B cell (primary cell): ENCODE measurements around the gene KLHL33. TPM values are rescaled to one million over a fixed set of nuclear protein-coding genes. Genes with fewer than 3 reads are reported as not detected.
A peak's percentile ranks its signal among the peaks of the same experiment; 100 is the strongest.

ENCODE experiments used
- ATAC-seq: fragments of 200-7000 bp; cut with Tn5 transposase; one replicate; pipeline ENCODE4 v1.10.0; 2021; ENCODE audit warnings: low read depth, mild to moderate bottlenecking, moderate number of reproducible peaks, moderate library complexity
- CTCF ChIA-PET: fragments of 350-600 bp; sonication (Branson Sonifier 250); formaldehyde crosslinking; loops from one replicate; lab custom pipeline; 2021; ENCODE audit warnings: antibody characterized with exemption, inconsistent platforms; lab: Charles Lee
- POLR2A ChIA-PET: fragments of 350-600 bp; sonication (Branson Sonifier 250); formaldehyde crosslinking; loops from one replicate; lab custom pipeline; 2021; ENCODE audit warnings: antibody characterized with exemption; lab: Charles Lee
- DNase-seq: peaks from one replicate; pipeline ENCODE4 v3.0.0; 2013
- H2AFZ ChIP-seq: 2 replicates; pipeline ENCODE4 v1.6.1; 2012; ENCODE audit warnings: mild to moderate bottlenecking, low read depth, low read length; ENCODE audit not compliant: insufficient read depth, poor library complexity, severe bottlenecking
- H3K27ac ChIP-seq, 2 donors: 1 replicate in 1 of 2; 2 replicates in 1 of 2; pipeline ENCODE4 v1.5.1; 2012 to 2013; ENCODE audit warnings: low read length in 2 of 2, mild to moderate bottlenecking in 2 of 2, moderate library complexity in 1 of 2
- H3K27me3 ChIP-seq, 4 experiments: fragments of 200-600 bp in 1 of 4; sonication (generic) in 1 of 4; replicated peaks in 1 of 4; 1 replicate in 2 of 4; 2 replicates in 2 of 4; pipeline versions ENCODE4 v1.6.1 to v1.7.0; 2013 to 2016; ENCODE audit warnings: low read length in 3 of 4, mild to moderate bottlenecking in 2 of 4, mixed read lengths in 1 of 4, moderate library complexity in 1 of 4; ENCODE audit not compliant: insufficient read depth in 4 of 4, control insufficient read depth in 3 of 4; ENCODE audit errors: control extremely low read depth in 1 of 4
- H3K36me3 ChIP-seq, 2 experiments: replicated peaks in 1 of 2; 1 replicate in 1 of 2; 2 replicates in 1 of 2; pipeline versions ENCODE4 v1.6.1 to v1.7.1; 2013; ENCODE audit warnings: low read length in 1 of 2; ENCODE audit not compliant: insufficient read depth in 2 of 2, control insufficient read depth in 1 of 2; ENCODE audit errors: control extremely low read depth in 1 of 2, extremely low read depth in 1 of 2
- H3K4me1 ChIP-seq, 2 donors: fragments of 200-600 bp in 1 of 2; sonication (generic) in 1 of 2; 1 replicate in 1 of 2; 2 replicates in 1 of 2; pipeline versions ENCODE4 v1.5.1 to v1.6.1; 2013 to 2017; ENCODE audit warnings: low read length in 2 of 2; ENCODE audit not compliant: control insufficient read depth in 2 of 2, insufficient read depth in 2 of 2
- H3K4me2 ChIP-seq: replicated peaks from 2 replicates; pipeline ENCODE3; 2012; ENCODE audit warnings: mild to moderate bottlenecking, low read depth, low read length; ENCODE audit not compliant: poor library complexity, severe bottlenecking
- H3K4me3 ChIP-seq, 5 experiments: fragments of 200-600 bp in 1 of 5; sonication (generic) in 1 of 5; 1 replicate in 3 of 5; 2 replicates in 2 of 5; pipeline versions ENCODE4 v1.5.1 to v1.7.0; 2011 to 2016; ENCODE audit warnings: low read length in 4 of 5, mild to moderate bottlenecking in 4 of 5, low read depth in 2 of 5, control low read depth in 1 of 5, moderate library complexity in 1 of 5; ENCODE audit not compliant: insufficient read depth in 1 of 5; ENCODE audit errors: control extremely low read depth in 1 of 5, extremely low read depth in 1 of 5
- H3K79me2 ChIP-seq: fragments of 200-600 bp; sonication (generic); one replicate; pipeline ENCODE4 v1.6.0; 2016; ENCODE audit warnings: low read length; ENCODE audit not compliant: control insufficient read depth, insufficient read depth
- H3K9ac ChIP-seq: fragments of 200-600 bp; sonication (generic); 2 replicates; pipeline ENCODE4 v1.6.1; 2017; ENCODE audit warnings: mild to moderate bottlenecking, low read length, moderate library complexity
- H3K9me3 ChIP-seq, 3 donors: one replicate each; pipeline versions ENCODE4 v1.6.1 to v1.7.1; 2013; ENCODE audit warnings: low read length in 2 of 3; ENCODE audit not compliant: control insufficient read depth in 2 of 3, insufficient read depth in 1 of 3; ENCODE audit errors: control extremely low read depth in 1 of 3
- H4K20me1 ChIP-seq: 2 replicates; pipeline ENCODE4 v1.6.0; 2012; ENCODE audit warnings: mild to moderate bottlenecking, low read length; ENCODE audit not compliant: insufficient read depth, control insufficient read depth, poor library complexity, severe bottlenecking
- H3K27ac Mint-ChIP-seq: one replicate; pipeline ENCODE4 v1.8.0; 2021; ENCODE audit warnings: mixed read lengths
- H3K27me3 Mint-ChIP-seq: one replicate; pipeline ENCODE4 v1.8.0; 2021; ENCODE audit warnings: mixed read lengths
- H3K4me1 Mint-ChIP-seq: one replicate; pipeline ENCODE4 v1.8.0; 2021; ENCODE audit warnings: mixed read lengths
- H3K4me3 Mint-ChIP-seq: one replicate; pipeline ENCODE4 v1.8.0; 2021; ENCODE audit warnings: mixed read lengths
- H3K9me3 Mint-ChIP-seq: one replicate; pipeline ENCODE4 v1.8.0; 2022; ENCODE audit warnings: mixed read lengths; ENCODE audit not compliant: insufficient read depth
- EZH2 ChIP-seq: IDR thresholded peaks from 2 replicates; pipeline ENCODE4 v1.6.1; 2012; ENCODE audit warnings: borderline replicate concordance, low read depth, mild to moderate bottlenecking, moderate library complexity, low read length; ENCODE audit not compliant: insufficient read depth, poor library complexity, severe bottlenecking
- WGBS: methylation state at CpG from one replicate; pipeline ENCODE4 v1.1.5; 2013; ENCODE audit warnings: missing lambda C conversion rate; ENCODE audit not compliant: insufficient coverage; 5-methylcytosine and 5-hydroxymethylcytosine counted together
- intact Hi-C: fragments of 100-400 bp; cut with micrococcal nuclease; formaldehyde crosslinking; loops from one replicate; pipeline ENCODE4 v1.10.0; 2022
- polyA plus RNA-seq: library from polyadenylated mRNA; depleted of rRNA; stranded (reverse); fragments of >200 nt; gene quantifications from 2 replicates; pipeline ENCODE4 v1.2.3, GENCODE V29; 2012
- small RNA-seq: library from RNA; depleted of rRNA; stranded (forward); fragments of <200 nt; gene quantifications from one replicate; pipeline ENCODE3, GENCODE V24; 2012; ENCODE audit warnings: low replicate concordance, low read depth; ENCODE audit not compliant: insufficient read length
- total RNA-seq, 2 donors: library from RNA; stranded (reverse); fragments of 120-200 nt in 1 of 2; gene quantifications; 1 replicate in 1 of 2; 2 replicates in 1 of 2; pipeline versions ENCODE4 v1.2.3 to v1.2.4, GENCODE V29; 2013 to 2022
- TF ChIP-seq, protein P1 (sequence below): fragments of 200-600 bp; IDR thresholded peaks from one replicate; pipeline ENCODE4 v1.8.0; 2022; ENCODE audit warnings: antibody characterized with exemption, mild to moderate bottlenecking

KLHL33 gene
- total and polyA plus RNA-seq, 2 donors (not counting 1 experiment from before 2014, with no cell fraction given): 0.20 to 0.25 TPM

DNA sequence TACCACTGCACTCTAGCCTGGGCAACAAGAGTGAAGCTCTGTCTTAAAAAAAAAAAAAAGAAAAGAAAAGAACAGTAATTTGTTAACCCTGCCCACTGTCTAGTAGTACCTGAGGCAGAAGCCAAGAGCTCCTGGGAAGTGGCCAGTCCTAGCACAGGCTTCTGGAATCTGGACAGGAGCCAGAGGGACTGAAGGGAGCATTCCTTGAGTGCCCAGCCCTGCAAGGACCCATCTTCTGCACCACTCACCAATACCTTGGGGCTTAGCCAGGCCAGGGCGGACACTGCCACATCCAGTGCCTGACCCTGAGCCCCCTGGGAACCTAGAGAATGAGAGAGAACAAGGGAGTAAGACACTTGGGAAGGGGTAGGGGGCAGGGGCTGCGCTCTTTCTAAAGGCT lies 58.8 kb downstream of the KLHL33 start:
- H3K27me3 Mint-ChIP-seq: no peaks in the 10 kb centered on the region
- DNase-seq (no peak), ATAC-seq (no peak)
- intact Hi-C loops: no loop called here
- Histone ChIP-seq H4K20me1 (no peaks in the 10 kb centered on the region), H3K9me3 (no peaks in the 10 kb centered on the region), H3K9ac (no peak overlapping the region), H2AFZ (no peak overlapping the region), H3K4me1 (no peaks in the 10 kb centered on the region), H3K79me2 (no peaks in the 10 kb centered on the region), H3K4me3 (no peak overlapping the region), H3K27me3 (no peaks in the 10 kb centered on the region), H3K4me2 (no peak overlapping the region), H3K27ac (no peak overlapping the region), H3K36me3 (peaks cover 0 to 98% of the 10 kb centered on the region in 2 experiments)
- POLR2A ChIA-PET: no interaction called here
- no peaks in the 10 kb centered on the region for H3K4me1 Mint-ChIP-seq
- TF ChIP-seq, protein P1, sequence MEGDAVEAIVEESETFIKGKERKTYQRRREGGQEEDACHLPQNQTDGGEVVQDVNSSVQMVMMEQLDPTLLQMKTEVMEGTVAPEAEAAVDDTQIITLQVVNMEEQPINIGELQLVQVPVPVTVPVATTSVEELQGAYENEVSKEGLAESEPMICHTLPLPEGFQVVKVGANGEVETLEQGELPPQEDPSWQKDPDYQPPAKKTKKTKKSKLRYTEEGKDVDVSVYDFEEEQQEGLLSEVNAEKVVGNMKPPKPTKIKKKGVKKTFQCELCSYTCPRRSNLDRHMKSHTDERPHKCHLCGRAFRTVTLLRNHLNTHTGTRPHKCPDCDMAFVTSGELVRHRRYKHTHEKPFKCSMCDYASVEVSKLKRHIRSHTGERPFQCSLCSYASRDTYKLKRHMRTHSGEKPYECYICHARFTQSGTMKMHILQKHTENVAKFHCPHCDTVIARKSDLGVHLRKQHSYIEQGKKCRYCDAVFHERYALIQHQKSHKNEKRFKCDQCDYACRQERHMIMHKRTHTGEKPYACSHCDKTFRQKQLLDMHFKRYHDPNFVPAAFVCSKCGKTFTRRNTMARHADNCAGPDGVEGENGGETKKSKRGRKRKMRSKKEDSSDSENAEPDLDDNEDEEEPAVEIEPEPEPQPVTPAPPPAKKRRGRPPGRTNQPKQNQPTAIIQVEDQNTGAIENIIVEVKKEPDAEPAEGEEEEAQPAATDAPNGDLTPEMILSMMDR: no peak
- TF ChIP-seq EZH2: no peak
- H3K27ac Mint-ChIP-seq: peak overlapping the region; percentile 56
- CTCF ChIA-PET: no interaction called here
- no CpG with 5 or more reads among the region's 2 CpGs for WGBS
- H3K9me3 Mint-ChIP-seq: no peaks in the 10 kb centered on the region
- no peak overlapping the region for H3K4me3 Mint-ChIP-seq

DNA sequence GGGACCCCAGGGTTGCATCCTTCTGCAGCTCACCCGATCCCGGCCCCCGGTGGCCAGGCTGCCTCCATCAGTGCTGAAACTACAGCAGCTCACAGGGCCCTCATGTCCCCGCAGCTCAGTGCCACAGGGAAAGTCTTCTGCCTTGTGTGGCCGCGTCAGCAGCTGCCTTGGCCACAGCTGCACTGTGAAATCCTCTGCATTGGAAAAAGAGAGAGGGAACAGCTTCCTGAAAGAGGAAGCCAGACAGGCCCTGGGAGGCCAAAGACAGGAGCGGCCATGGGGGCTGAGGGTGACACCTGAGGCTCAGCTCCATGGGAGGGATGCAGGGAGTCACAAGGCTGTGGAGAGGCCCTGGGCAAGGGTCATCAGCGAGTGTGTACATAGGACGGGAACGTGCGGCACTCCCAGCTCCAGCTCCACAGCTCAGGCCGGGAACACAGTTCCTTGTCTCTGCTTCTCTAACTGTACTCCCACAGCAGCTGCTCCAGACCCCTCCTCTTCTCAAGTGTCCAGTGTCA lies 59.8 kb downstream of the KLHL33 start:
- Mint-ChIP-seq H3K9me3 (no peaks in the 10 kb centered on the region), H3K4me3 (no peak overlapping the region), H3K27ac (no peak overlapping the region), H3K27me3 (no peaks in the 10 kb centered on the region), H3K4me1 (no peaks in the 10 kb centered on the region)
- intact Hi-C loops: no loop called here
- H2AFZ ChIP-seq: no peak overlapping the region
- no peaks in the 10 kb centered on the region for H3K4me1 ChIP-seq
- H4K20me1 ChIP-seq: no peaks in the 10 kb centered on the region
- no peaks in the 10 kb centered on the region for H3K9me3 ChIP-seq
- WGBS: 98% methylated on average over 10 of the region's 12 CpGs
- POLR2A ChIA-PET: interaction anchor here (0.6 kb wide), 1 partner anchor 28 kb away, joined by 6 read pairs; no protein-coding TSS in a partner anchor
- TF ChIP-seq EZH2: no peak
- TF ChIP-seq, protein P1: no peak
- H3K79me2 ChIP-seq: no peaks in the 10 kb centered on the region
- H3K27me3 ChIP-seq: no peaks in the 10 kb centered on the region
- ATAC-seq (no peak), DNase-seq (no peak)
- no peak overlapping the region for H3K27ac ChIP-seq
- H3K36me3 ChIP-seq: peaks cover 0 to 98% of the 10 kb centered on the region in 2 experiments
- H3K4me3 ChIP-seq: no peak overlapping the region
- H3K4me2 ChIP-seq: no peak overlapping the region
- CTCF ChIA-PET: no interaction called here
- H3K9ac ChIP-seq: no peak overlapping the region

Small RNA genes within 50 kb of the gene (small RNA-seq; reads per million reads assigned to genes)
- gene RNA5SP382: 0.76 reads per million

Other genes starting within 250 kb of the KLHL33 start
- not detected in 2 replicates for gene OR11G2, start 245.3 kb downstream of the KLHL33 start, total RNA-seq
- not detected in 2 replicates for gene OR11G2, start 245.3 kb downstream of the KLHL33 start, polyA plus RNA-seq
- not detected in 2 replicates for gene OR11H6, start 212.5 kb downstream of the KLHL33 start, total RNA-seq
- not detected in 2 replicates for gene OR11H6, start 212.5 kb downstream of the KLHL33 start, polyA plus RNA-seq
- gene OR11H7, start 207.2 kb downstream of the KLHL33 start, total RNA-seq: not detected in 2 replicates
- not detected in 2 replicates for gene OR11H7, start 207.2 kb downstream of the KLHL33 start, polyA plus RNA-seq
- gene OR11H4, start 196.9 kb downstream of the KLHL33 start, total RNA-seq: not detected in 2 replicates
- gene OR11H4, start 196.9 kb downstream of the KLHL33 start, polyA plus RNA-seq: not detected in 2 replicates
- 37.5 and 38.8 TPM in 2 replicates for gene TTC5, start 130.2 kb downstream of the KLHL33 start, total RNA-seq
- gene TTC5, start 130.2 kb downstream of the KLHL33 start, polyA plus RNA-seq: 6.9 and 8.2 TPM in 2 replicates
- gene CCNB1IP1, start 102.9 kb downstream of the KLHL33 start, total RNA-seq: 24.7 and 26.0 TPM in 2 replicates
- gene CCNB1IP1, start 102.9 kb downstream of the KLHL33 start, polyA plus RNA-seq: 48.8 and 56.4 TPM in 2 replicates
- 17.4 and 22.4 TPM in 2 replicates for gene PARP2, start 92.5 kb downstream of the KLHL33 start, total RNA-seq
- 17.0 and 19.8 TPM in 2 replicates for gene PARP2, start 92.5 kb downstream of the KLHL33 start, polyA plus RNA-seq
- 123 and 143 TPM in 2 replicates for gene TEP1, start 22.7 kb downstream of the KLHL33 start, total RNA-seq
- 67.3 and 69.9 TPM in 2 replicates for gene TEP1, start 22.7 kb downstream of the KLHL33 start, polyA plus RNA-seq
- gene OSGEP, start 18.6 kb upstream of the KLHL33 start, total RNA-seq: 115 and 117 TPM in 2 replicates
- gene OSGEP, start 18.6 kb upstream of the KLHL33 start, polyA plus RNA-seq: 156 and 274 TPM in 2 replicates
- gene APEX1, start 19.1 kb upstream of the KLHL33 start, total RNA-seq: 103 and 111 TPM in 2 replicates
- gene APEX1, start 19.1 kb upstream of the KLHL33 start, polyA plus RNA-seq: 169 and 251 TPM in 2 replicates
- 97.5 and 101 TPM in 2 replicates for gene PIP4P1, start 25.3 kb upstream of the KLHL33 start, total RNA-seq
- 183 and 284 TPM in 2 replicates for gene PIP4P1, start 25.3 kb upstream of the KLHL33 start, polyA plus RNA-seq
- 38.9 and 42.0 TPM in 2 replicates for gene PNP, start 33.2 kb upstream of the KLHL33 start, total RNA-seq
- gene PNP, start 33.2 kb upstream of the KLHL33 start, polyA plus RNA-seq: 93.0 and 119 TPM in 2 replicates
- 1.2 and 1.7 TPM in 2 replicates for gene RNASE10, start 69.4 kb upstream of the KLHL33 start, total RNA-seq
- gene RNASE10, start 69.4 kb upstream of the KLHL33 start, polyA plus RNA-seq: 0.10 TPM in 1 of 2 replicates, not detected in the other
- gene RNASE9, start 124.9 kb upstream of the KLHL33 start, total RNA-seq: not detected in 2 replicates
- not detected in 2 replicates for gene RNASE9, start 124.9 kb upstream of the KLHL33 start, polyA plus RNA-seq
- gene RNASE11, start 151.8 kb upstream of the KLHL33 start, total RNA-seq: not detected in 2 replicates
- gene RNASE11, start 151.8 kb upstream of the KLHL33 start, polyA plus RNA-seq: not detected in 2 replicates
- not detected in 2 replicates for gene RNASE12, start 155.2 kb upstream of the KLHL33 start, total RNA-seq
- gene RNASE12, start 155.2 kb upstream of the KLHL33 start, polyA plus RNA-seq: not detected in 2 replicates
- not detected in 2 replicates for gene OR6S1, start 205.5 kb upstream of the KLHL33 start, total RNA-seq
- gene OR6S1, start 205.5 kb upstream of the KLHL33 start, polyA plus RNA-seq: 0.14 and 0.16 TPM in 2 replicates
- 0.49 and 1.8 TPM in 2 replicates for gene RNASE4, start 248.4 kb upstream of the KLHL33 start, total RNA-seq
- gene RNASE4, start 248.4 kb upstream of the KLHL33 start, polyA plus RNA-seq: 1.2 and 1.8 TPM in 2 replicates